ENCODE measurements around the gene TLL2.

The TLL2 gene

DNA sequence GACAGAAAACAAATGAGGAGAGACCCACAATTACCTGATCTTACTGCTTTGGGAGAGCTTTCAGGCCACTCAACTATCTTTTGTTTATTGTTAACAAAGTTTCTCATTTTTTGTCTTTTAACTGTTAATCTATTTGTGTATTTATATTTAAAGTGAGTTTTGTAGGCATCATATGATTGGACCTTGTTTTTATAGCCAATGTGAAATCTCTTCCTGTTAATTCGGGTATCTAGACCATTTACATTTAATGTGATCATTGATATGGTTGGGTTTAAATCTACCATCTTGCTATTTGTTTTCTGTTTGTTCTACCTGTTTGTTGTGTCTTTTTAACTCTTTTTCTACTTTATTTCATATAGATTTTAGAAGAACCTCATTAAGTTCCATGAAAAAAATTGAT lies 167.4 kb downstream of the TLL2 start:
- no peak for DNase-seq

DNA sequence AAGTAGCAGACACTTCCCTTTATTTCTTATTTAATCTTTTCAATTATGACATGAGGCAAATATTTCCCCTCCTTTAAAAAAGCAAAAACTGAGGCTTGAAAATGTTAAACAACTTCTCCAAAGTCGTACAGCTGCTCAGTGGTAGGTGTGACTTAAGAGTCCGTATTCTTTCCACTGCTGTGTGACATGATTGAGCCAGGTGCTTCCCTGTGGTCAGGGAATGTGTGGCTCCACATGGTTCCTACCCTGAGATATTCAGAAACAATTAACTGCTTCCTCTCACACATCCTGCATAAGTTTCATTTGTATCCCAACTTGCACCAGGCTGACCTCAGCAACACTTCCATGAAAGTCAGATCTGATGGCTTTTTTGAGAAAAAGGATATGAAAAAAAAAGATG lies 168.5 kb downstream of the TLL2 start:
- no peak for DNase-seq

DNA sequence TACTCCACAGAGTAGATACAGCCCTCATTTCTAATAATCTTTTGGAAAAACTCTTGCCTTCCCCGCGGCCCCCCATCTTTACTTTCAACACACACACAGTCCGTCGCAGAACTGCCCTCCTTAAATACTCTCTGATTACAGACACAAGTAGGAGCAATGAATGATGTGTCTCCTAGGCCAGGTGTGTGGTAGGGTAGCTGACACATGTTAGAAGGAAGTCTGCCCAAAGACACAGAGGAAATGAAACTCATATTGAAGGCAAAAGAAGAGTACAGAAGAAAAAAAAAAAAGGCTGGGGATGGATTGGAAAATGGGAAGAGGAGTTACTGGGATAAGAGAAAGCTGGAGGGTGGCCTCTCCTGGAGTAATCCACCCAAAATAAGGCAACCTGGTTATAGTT lies 169.5 kb downstream of the TLL2 start:
- DNase-seq = no peak

DNA sequence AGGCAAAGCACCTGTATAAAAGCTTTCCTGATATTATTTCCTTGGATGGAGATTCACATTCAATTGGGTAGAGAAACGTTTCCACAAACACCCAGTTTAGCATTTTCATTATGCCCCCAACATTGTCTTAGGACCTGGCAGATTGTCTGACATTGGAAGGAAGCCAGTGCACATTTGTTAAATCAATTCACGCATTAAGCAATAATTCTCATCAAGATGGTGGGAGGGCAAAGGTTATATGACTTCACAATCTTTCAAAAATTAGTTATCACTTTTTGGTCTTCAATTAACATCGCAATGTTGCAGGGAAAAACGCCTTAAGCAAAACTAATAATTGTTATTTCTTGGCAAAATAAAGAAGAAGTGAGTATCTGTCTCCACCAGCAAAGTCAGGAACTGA lies 171.3 kb downstream of the TLL2 start:
- DNase-seq = no peak

DNA sequence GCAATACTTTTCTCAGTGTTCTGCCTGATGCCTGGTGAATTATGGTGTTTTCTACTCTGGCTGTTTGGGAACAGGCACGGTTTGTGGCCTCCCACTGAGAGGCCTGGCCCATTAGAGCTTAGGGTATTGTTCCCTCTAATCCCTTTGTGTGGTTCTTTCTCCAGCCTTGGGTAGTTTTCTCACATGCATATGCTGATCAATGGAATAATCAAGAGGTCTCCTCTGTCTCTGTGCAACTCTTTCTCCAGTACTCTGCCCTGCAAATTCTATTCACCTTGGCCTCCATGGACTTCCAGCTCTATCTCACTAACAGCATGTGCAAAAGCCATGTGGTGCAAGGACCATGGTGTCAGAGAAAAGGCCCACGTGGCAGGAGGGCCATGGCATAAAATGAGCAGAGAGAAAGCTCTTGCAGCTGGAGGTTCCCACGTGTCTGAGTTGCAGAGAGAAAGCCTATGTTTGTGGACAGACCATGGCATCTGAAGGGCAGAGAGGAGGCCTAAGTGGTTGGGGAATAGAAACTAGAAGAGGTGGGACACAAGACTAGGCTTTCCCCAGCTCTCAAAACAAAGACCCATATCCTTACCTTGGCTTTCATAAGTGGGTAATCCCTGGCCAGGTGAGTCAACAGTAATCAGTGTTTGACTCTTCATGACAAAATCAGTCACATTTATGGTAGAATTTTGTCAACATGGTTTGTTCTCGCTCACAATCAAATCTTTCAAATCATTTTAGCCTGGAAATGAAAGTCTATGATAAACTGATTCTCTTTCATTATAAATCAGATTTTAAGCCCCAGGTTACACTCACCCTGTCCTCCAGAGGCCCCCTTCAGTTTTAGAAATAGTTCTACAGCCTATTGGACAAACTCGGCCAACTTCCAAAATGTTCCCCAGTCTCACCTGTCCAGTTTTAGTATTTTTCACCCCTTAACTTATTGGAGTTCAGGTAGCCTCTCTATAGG lies 172.2 kb downstream of the TLL2 start:
- no peak for DNase-seq

DNA sequence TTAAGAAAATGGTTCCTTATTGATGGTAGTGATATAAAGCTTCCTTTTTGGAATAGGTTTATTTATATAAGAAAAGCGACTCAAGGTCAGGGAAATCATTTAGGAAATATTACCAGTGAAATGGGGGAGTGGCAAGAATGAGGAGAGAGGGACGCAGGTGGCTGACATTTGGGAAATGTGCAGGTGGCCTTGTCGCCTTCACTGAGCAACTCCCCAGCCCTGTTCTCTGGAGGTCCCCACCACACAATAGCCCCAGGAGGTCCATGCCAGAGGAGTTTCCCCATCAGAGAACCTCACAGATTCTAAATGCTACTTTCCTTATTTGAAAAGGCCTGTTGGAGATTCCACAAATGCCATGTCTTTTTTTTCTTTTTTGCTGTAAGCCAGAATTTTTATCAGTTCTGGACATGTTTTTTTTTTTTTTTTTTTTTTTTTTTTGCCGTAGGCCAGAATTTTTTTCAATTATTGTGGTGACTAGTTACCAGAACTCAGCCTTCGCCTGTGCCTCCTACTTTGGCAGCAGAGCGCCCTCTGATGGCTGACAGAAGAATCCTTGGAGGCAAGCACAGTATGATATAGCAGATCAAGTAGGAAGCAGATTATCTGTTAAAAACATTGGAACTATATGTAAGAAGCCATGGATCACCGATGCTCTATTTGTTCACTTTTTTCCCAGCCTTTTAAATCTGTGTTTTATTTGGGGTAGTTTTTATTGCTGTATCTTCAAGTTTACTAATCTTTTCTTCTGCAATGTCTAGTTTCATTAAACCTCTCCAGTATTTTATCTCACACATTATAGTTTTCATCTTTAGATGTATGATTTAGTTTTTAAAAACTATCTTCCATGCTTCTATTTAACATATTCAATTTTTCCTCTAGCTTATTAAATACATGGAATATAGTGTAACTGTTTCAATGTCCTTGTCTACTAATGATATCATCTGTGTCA lies 173.5 kb downstream of the TLL2 start:
- no peak for DNase-seq

DNA sequence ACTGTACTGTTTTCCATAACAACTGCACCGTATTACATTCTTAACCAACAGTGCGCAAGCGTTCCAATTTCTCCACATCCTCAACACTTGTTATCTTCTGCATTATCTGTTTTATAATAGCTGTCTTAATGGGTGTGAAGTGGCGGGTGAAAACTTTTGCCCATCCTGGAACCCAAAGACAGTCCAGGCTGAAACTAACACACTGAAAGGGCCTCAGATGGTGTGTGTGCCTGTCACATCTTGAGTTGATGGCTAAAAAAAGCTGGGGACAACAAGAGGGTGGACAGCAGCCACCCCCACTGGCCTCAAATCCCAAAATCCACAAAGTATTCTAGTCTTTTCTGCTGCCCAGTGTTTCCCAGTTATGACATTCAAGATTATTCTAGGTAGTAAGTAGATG lies 174.3 kb downstream of the TLL2 start:
- DNase-seq = no peak

DNA sequence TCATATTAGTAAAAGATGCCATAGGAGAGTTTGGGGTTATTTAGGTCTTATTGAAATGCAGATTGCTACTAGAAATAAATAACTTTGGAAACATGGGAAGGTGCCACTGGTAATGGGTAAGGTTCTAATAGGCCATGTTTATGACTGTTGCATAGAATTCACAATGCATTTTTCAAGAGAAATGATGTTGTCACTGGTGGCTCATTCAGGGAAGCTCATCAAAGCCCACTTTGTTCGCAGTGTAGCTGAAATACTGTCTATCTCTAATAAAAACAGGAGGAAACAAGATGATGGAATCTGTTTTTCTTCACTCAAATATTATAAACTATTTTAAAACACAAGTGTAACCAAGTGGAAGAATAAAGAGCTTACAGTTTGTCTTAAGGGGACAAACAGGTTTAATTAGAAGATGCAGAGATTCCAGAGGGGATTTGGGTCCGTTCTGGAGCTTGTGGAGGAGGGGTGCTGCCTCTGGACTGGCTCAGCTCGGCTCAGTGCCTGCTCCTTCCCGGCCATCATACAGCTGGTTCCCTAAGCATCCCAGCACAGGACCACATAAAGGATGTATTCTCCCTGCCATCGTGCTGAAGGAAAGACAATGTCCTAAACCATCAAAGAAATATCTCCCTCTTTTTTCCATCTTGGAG lies 175.3 kb downstream of the TLL2 start:
- no peak for DNase-seq

DNA sequence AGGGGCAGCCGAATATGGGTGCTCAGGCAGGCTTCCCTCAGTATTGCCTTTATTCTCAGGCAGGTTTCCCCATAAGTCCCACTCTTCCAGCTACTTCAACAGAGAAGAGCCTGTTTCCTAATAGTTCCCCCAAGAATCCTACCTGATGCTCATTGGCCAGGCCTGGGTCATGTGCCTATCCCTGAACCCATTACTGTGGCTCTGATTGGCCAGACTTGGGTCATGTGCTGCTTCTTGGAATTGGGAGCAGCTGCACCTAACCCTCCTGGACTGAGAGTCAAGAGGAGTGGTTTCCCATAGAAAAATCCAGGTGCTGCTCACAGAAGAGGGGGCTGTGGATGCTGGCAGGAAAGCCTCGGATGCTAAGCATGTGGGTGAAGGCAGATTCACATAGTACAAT lies 176.6 kb downstream of the TLL2 start:
- no peak for DNase-seq

DNA sequence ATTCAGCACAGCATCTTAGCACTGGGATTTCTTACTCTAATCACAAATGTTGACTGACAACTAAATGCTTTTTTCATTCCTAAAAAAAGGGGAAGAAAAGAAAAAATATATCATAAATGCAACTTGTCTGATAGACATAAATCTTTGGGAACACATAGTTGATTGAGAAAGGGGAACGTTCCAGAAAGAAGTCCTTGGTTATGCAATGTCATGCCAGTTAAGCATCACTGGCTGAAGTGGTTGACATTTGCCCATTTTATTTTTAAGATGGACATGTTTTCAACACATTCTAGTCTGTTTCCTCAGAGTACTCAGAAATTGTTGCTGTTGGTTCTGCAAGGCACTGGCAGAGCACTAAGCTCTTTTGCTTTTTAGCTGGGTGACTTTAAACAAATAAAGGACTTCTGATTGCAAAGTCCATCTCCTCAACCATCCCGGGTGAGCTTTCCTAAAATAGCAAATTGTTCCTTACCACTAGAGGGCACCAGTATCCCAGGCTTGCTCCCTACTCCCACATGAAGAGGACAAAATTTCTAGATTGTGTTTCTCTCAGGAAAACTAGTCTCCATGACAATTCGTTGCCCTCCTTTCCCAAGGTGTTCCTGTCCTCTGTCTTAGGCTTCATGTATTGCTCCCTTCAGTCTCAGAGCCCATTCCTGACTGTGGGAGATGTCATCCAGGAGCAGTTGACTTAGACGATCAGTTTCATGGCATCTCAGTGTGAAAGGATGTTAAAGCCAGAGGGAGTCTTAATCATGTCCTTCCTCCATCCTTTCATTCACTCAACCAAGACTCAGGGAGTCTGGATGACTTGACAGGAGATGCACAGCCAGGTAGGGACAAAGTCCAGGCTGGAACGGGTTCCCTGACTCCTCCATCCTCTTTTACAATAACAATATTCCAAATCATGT lies 178.9 kb downstream of the TLL2 start:
- DNase-seq = no peak

DNA sequence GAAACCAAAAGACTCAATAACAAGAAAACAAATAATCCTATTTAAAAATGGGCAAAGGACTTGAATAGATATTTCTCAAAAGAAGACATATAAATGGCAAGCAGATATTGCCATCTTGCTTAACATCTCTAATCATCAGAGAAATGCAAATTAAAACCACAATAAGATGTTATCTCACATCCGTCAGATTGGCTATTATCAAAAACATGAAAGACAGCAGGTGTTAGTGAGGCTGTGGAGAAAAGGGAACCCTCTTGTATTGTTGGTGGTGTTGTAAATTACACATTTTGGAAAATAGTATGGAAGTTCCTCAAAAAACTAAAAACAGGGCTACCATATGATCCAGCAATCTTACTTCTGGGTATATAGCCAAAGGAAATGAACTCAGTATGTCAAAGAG lies 180.6 kb downstream of the TLL2 start:
- no peak for DNase-seq

DNA sequence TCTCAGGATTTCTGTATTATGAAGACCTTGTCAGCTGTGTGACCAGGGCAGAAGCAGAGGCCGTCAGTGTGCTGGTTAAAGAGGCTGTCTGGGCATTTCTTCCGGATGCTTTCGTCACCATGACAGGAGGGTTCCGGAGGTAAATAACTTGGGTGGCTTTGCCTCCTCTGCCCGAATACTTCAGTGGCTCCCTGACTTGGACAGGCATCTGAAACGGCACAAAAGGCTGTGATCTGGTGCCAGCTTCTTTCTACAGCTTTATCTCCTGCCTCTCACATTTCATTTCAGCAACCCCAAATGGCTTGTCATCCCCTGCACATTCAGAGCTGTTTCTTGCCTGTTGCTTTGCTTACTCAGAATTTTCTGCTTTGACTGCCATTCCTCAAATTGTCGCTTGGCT lies 186.3 kb downstream of the TLL2 start:
- DNase-seq = no peak

DNA sequence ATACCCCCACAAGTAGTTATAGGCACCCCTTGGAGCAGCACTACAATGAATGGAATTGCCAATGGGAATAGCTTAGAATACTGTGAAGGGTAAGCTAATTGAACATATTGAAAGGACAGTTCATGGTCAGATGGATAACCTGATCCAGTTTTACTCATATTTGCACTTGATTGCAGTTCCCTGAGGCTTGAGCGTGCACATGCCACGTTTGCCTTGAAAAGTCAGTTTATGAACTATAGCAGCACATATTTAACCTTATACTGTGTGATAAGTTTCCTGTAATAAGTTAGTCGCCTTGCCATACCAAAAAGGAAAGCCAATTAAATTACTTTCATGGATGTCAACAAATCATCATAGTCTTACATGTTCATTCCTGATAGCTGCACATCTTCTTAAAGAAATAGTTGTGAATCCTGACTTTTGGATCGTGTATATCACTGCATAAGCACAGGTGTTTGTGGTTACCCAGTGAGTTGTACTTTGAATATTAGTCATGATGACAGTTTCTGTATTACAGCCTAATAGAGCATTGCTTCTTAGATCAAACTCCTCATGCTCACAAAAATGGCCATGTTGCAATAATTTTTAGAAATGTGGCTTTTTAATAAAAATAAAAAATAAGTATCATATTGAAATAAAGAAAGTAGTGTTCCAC lies 187.9 kb downstream of the TLL2 start:
- no peak for DNase-seq

DNA sequence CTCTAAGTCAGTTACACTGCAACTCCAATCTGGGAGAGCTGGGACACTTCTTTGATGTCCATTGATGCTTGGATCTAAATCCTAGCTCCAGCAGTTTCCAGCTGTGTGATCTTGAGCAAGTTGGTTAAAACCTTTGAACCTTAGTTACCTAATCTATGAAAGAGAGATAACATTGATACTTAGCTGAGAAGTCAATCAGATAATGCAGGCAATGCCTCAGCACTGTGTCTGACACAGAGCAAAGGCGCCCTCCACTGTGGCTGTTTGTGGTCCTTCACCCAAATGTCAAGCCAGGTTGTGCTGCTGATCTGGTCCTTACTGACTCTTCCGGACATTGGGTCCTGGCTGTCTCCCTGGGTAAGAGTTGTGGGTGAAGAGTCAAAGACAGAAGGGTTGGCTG lies 189.3 kb downstream of the TLL2 start:
- no peak for DNase-seq

DNA sequence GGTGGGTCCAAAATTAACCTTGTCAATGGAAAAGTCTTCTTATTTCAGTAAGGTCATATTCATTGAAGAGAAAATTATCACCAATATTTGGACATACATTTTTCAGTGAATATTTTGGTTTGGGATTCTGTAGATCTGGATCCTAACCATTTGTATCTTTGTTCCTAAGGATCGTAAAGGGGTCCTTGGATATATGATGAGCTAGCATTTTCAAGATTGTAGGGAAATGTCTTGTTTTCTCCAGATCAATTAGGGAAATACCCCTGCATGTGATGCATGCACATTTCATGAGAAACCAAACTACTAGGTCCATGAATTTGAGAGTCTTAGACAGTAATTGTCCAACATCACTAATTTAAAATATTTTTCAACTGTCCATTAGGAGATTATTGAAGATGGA lies 191.5 kb downstream of the TLL2 start:
- DNase-seq = no peak

DNA sequence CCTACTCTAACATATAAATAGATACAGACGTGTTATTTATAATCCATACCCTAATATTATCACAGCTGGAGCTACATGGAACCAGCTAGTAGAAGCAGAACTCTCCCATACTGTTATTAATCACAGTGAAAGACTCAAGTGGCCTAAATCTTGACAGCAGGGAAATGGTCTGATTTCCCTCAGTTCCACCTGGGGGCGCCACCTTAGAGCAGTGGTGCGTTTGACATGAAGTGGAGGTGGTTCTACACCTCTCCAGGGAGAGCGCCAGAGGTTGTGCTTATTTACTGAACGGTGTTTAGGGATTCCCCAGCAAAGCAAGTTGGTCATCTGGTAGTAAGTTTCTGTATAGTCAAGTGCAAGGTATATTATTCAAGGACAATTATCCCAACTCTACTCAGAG lies 191.9 kb downstream of the TLL2 start:
- no peak for DNase-seq

DNA sequence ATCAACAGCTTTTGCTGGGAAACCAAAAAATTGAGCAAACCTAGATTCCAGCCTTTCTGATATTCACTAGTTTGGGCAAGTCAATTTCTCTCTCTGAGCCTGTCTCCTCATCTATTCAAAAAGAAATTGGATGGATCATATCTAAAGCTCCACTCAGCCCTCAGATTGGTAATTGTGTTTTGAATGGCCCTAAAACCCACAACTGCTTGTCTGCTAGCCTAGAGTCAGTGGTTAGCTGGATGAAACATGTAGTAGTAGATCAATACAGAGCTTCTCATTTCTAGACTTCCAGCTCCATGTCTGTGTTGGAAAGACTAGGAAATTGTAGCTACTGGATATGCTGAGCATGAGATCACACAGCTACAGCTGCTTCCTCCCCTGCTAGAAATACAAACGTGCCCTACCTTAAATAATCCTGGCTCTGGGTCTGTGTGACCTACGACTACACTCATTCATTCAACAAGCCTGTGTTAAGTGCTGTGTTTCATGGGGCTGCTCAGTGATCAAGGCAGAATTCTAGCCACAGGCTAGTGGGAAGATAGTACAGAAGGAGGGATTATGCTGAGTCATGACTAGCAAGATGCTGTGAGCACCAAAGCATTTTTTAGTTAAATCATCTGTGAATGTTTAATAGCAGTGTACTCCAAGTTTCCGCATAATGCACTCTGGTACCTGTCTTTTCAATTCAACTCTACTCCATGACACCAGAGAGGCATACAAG lies 193.8 kb downstream of the TLL2 start:
- no peak for DNase-seq

DNA sequence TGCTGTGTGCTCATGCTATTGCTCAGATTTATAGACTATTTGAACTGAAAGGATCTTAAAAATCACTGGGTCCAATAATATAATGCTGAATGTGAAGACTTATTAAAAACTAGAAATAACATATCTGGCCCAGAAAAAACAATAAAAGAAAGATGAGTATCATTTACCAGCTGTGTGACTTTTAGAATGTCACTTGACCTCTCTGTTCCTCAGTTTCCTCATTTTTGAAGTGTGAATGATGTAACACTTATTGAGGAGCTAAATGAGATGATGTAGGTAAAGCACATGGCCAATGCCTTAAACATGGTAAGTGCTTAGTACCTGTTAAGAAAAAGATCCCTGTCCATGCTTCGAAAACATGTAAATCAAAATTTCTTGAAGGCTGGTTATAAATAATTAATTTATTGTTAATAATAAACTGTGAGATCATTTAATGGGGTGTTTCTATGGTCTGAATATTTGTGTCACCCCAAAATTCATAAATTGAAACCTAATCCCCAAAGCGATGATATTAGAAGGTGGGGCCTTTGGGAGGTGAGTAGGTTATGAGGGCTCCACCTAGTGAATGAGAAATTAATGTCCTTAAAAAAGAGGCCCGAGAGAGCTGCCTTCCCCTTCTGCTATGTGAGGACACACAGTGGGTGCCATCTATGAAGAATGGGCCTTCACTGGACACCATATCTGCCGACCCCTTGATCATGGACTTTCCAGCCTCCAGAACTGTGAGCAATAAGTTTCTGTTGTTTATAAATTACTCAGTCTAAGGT lies 196.5 kb downstream of the TLL2 start:
- DNase-seq = no peak

Data from DMS79 (cell line).